H1 (cell line): ENCODE results near the gene G6PC3. TPM values are rescaled to one million over a fixed set of nuclear protein-coding genes. Genes with fewer than 3 reads are reported as not detected.

ENCODE experiments used
- CHD7 ChIP-seq: fragments of 300-600 bp; sonication (generic); IDR thresholded peaks from 2 replicates; pipeline ENCODE4 v1.7.1; 2012; ENCODE audit warnings: low read length, moderate library complexity, mild to moderate bottlenecking, inconsistent platforms; ENCODE audit not compliant: insufficient replicate concordance
- TCF12 ChIP-seq: IDR thresholded peaks from 2 replicates; pipeline ENCODE4 v1.6.1; 2011; ENCODE audit warnings: low read depth, mild to moderate bottlenecking, low read length
- polyA plus RNA-seq, 7 experiments: library from polyadenylated mRNA; depleted of rRNA in 3 of 7; stranded (reverse) in 5 of 7; unstranded in 2 of 7; fragments of >200 nt in 5 of 7; fragments of 200-250 nt in 2 of 7; gene quantifications; 1 replicate in 5 of 7; 2 replicates in 1 of 7; 4 replicates in 1 of 7; pipeline versions ENCODE4 v1.2.1 to v1.2.3, GENCODE V29; 2011 to 2013; ENCODE audit warnings: missing spikeins in 2 of 7, mixed read lengths in 2 of 7
- total RNA-seq: library from RNA; stranded (reverse); fragmentation: NEBNext Ultra II Directional; extraction: Animal tissue kit (Norgen Biotek cat#: 25700); gene quantifications from 2 replicates; pipeline ENCODE4 v1.2.1, GENCODE V29; 2021

G6PC3 gene
- total and polyA plus RNA-seq, 2 of the 8 experiments (the other 6 are each of a cell fraction or from before 2014, with no cell fraction given): 104 to 343 TPM

- TF ChIP-seq CHD7 (no peak), TCF12 (no peak)
Measured at GRCh38 chr17:44088254-44088653, 17.7 kb downstream of the G6PC3 start (continued).
